Measurements from ENCODE around the gene HS1BP3. TPM values are rescaled to one million over a fixed set of nuclear protein-coding genes. Genes with fewer than 3 reads are reported as not detected.
A peak's percentile ranks its signal among the peaks of the same experiment; 100 is the strongest.

The HS1BP3 gene
- total and polyA plus RNA-seq, 2 of the 13 experiments (the other 11 are each of a cell fraction or from before 2014, with no cell fraction given): 15.2 to 22.0 TPM

GRCh38 chr2:20578895-20579825, 71.7 kb downstream of the HS1BP3 start (continued):
- TF ChIP-seq, protein P1, sequence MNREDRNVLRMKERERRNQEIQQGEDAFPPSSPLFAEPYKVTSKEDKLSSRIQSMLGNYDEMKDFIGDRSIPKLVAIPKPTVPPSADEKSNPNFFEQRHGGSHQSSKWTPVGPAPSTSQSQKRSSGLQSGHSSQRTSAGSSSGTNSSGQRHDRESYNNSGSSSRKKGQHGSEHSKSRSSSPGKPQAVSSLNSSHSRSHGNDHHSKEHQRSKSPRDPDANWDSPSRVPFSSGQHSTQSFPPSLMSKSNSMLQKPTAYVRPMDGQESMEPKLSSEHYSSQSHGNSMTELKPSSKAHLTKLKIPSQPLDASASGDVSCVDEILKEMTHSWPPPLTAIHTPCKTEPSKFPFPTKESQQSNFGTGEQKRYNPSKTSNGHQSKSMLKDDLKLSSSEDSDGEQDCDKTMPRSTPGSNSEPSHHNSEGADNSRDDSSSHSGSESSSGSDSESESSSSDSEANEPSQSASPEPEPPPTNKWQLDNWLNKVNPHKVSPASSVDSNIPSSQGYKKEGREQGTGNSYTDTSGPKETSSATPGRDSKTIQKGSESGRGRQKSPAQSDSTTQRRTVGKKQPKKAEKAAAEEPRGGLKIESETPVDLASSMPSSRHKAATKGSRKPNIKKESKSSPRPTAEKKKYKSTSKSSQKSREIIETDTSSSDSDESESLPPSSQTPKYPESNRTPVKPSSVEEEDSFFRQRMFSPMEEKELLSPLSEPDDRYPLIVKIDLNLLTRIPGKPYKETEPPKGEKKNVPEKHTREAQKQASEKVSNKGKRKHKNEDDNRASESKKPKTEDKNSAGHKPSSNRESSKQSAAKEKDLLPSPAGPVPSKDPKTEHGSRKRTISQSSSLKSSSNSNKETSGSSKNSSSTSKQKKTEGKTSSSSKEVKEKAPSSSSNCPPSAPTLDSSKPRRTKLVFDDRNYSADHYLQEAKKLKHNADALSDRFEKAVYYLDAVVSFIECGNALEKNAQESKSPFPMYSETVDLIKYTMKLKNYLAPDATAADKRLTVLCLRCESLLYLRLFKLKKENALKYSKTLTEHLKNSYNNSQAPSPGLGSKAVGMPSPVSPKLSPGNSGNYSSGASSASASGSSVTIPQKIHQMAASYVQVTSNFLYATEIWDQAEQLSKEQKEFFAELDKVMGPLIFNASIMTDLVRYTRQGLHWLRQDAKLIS (CRISPR knock-in tag; IDR thresholded peaks at IDR 0.05): peak; percentile 94
- TF ChIP-seq CENPX (CRISPR knock-in tag; IDR thresholded peaks at IDR 0.05): no peak
- peak; percentile 37 for TF ChIP-seq HNRNPLL (IDR thresholded peaks at IDR 0.05; ENCODE audit: low read depth, low read length, poor library complexity, severe bottlenecking)
- TF ChIP-seq ZNF407 (CRISPR knock-in tag; IDR thresholded peaks at IDR 0.05; ENCODE audit: not compliant biosample characterization): no peak
- TF ChIP-seq MIER2 (CRISPR knock-in tag; IDR thresholded peaks at IDR 0.05): peak; percentile 77; the same call in 1 of the 2 replicates
- TF ChIP-seq RFX5 (IDR thresholded peaks at IDR 0.05; ENCODE audit: low read depth, low read length): peak; percentile 66
- no peak for TF ChIP-seq ZFAT (CRISPR knock-in tag; conservative IDR thresholded peaks at IDR 0.05)
- no peak for TF ChIP-seq ZNF260 (CRISPR knock-in tag; IDR thresholded peaks at IDR 0.05; ENCODE audit: borderline replicate concordance, low read depth)
- TF ChIP-seq DMAP1 (CRISPR knock-in tag; IDR thresholded peaks at IDR 0.05): peak; percentile 85; the same call in 1 of the 2 replicates
- TF ChIP-seq SYNCRIP (IDR thresholded peaks at IDR 0.05; ENCODE audit: insufficient read depth, low read depth, low read length): no peak
- TF ChIP-seq HNF4A (CRISPR knock-in tag; IDR thresholded peaks at IDR 0.05): peak; percentile 76
- TF ChIP-seq XRCC5 (optimal IDR thresholded peaks at IDR 0.05; ENCODE audit: low read length): peak; percentile 98
- TF ChIP-seq GABPB1 (CRISPR knock-in tag; IDR thresholded peaks at IDR 0.05): peak; percentile 89
- peak; percentile 94 for TF ChIP-seq ARNT2 (CRISPR knock-in tag; IDR thresholded peaks at IDR 0.05; ENCODE audit: low read depth)
- peak; percentile 98 for TF ChIP-seq ZNF501 (CRISPR knock-in tag; IDR thresholded peaks at IDR 0.05)
- TF ChIP-seq PHF20 (CRISPR knock-in tag; IDR thresholded peaks at IDR 0.05): peak; percentile 67; the same call in 1 of the 2 replicates
- TF ChIP-seq HOXA5 (CRISPR knock-in tag; IDR thresholded peaks at IDR 0.05): 0 out of 2 replicates have a peak, but pooled peaks have one; percentile 61

Measured in HepG2 (cell line).